ENCODE results near the gene KRT2.
"Not testable (repeated sequence)": the region's sequence is repeated elsewhere in the genome, so short reads cannot be mapped to it uniquely, and the experiment has no call there.

The KRT2 gene

GRCh38 chr12:52683575-52684300, 31.7 kb upstream of the KRT2 start:
- no peak for DNase-seq

DNA sequence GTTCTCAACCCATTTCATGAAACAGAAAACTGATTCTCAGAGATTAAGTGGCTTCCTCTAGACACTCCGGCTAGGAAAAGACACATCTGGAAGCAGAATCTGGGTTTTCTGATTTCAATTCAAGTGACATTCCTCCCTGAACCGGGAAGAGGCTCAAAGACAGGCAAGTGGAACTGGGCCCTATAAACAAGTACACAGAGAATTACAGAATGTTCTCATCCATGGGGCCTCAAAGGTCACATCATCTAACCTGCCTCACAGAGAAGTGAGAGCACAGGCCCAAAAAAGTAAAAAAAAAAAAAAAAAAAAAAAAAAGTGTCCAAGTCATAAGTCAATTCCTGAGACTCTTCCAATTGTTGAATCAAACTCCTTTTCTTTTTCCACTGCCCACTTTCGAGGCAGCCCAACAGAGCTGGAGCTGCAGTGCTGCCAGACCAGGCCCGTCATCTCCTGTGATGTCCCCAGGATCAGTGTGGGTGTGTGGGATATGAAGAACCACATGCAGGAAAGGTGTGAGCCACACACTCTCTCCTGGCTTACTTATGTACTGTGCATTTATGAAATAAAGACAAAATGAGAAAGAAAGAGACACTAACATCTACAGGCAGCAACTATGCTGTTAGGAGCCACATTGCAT, 31.0 kb upstream of the KRT2 start:
- no peak for DNase-seq

DNA sequence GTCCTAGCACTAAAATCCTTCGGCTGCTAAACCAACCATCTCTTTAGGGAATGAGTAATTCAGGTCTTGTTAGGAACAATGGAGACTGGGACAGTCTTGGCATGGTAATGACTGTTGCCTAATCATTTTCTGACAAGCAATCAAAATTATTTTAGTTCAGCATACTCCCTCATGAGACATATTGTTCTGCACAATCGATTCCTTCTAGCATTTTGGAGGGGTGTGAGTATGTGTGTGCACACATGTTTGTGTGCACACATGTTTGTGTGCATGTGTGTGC, 30.3 kb upstream of the KRT2 start:
- no peak for DNase-seq

GRCh38 chr12:52681526-52682380, 29.7 kb upstream of the KRT2 start:
- no peak for DNase-seq

DNA sequence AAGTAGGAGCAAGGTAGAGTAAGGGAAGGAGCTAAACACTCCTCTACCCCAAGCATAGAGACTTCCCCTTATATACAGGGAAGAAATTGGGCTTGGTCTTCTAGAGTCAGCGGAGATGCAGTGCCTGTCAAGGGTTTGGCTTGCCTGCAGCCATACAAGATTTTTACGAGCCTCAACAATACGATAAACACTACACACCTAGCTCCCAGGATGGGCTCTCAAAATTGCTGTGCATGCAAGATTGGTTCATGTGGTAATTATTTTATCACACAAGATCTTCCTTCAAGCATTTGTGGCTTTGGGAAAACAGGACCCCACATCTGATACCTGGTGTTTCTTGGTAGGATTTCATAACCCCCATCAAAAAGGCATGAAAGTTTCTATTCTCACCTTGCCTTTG, 28.4 kb upstream of the KRT2 start, which contains the start of gene KRT1:
Gene KRT1, minus strand, starts transcription at position 45 of the 400 bp plus-strand sequence. CDS start 59 bp downstream, outside the sequence.
- no peak for DNase-seq

- no peak for DNase-seq
Measured at GRCh38 chr12:52679875-52680274, 27.9 kb upstream of the KRT2 start.

GRCh38 chr12:52677671-52678070, 25.7 kb upstream of the KRT2 start:
- no peak for DNase-seq

DNA sequence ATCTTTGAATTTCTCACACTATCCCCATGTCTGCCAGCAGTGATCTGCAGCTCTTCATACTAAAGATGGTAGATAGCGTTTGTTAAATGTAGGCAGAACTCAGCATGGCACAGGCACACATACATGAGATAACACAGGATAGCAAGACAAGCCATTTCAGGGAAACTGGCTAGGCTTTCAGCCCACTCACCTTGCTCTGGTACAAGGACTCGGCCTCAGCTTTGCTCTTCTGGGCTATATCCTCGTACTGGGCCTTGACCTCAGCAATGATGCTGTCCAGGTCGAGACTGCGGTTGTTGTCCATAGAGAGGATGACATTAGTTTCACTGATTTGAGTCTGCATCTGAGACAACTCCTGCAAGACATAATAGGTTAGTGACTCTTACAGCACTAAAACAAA, 25.1 kb upstream of the KRT2 start:
- DNase-seq: no peak

DNA sequence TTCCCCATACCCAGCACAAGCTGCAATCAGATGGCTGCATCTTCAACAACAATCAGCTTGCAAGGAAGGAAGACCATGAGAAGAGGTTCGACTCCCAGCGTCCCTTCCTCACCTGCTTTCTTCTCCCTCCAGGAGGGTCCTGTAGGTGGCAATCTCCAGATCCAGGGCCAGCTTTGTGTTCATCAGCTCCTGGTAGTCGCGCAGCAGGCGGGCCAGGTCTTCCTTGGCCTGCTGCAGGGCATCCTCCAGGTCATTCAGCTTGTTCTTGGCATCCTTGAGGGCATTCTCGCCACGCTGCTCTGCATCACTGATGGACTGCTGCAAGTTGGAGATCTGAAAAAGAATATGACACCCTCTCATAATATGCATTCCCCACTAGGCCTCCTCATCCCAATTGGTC, 24.2 kb upstream of the KRT2 start:
- DNase-seq: no peak

DNA sequence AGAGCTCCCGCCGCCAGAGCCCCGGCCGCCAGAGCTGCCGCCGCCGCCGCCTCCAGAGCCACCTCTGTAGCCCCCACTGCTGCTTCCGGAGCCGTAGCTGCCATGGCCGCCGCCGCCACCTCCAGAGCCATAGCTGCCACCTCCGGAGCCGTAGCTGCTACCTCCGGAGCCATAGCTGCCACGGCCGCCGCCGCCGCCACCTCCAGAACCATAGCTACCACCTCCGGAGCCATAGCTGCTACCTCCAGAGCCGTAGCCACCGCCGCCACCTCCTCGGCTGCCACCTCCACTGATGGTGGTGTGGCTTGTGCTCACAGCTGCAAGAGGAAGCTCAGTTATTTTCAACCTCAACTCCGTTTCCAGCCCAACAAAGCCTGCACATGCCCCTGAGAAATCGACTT, 23.3 kb upstream of the KRT2 start:
- no peak for DNase-seq

GRCh38 chr12:52674433-52674775, 22.4 kb upstream of the KRT2 start:
- no peak for DNase-seq

DNA sequence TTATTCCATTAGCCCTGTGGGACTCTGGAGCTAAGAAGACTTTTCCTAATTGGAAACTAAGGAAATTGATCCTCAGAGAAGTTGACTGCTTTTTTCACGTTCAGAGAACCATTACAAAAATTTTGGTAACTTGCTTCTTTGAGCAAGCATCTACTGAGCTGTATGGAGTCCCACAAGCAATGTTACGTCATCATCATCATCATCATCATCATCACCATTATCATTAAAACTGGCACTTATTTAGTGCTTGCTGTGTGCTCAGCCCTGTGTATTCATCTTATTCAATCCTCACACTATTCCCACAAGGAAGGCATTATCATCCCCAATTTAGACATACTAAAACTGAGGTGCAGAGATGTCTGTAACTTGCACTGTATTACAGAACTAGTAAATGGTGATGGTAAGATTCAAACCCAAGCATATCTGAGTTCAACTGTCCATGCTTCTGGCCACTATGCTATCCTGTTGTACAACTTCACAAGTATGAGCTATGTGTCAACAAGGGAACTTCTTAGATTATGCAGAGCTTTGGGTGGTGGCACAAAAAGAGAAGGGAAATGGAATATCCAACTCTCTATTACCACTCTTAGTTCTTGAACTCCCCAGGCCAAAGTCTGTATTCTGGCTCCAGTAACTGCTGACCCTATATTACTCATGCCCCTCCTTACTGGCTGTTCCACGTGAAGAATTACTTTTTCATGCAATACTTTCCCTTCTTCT, 21.9 kb upstream of the KRT2 start:
- no peak for DNase-seq

DNA sequence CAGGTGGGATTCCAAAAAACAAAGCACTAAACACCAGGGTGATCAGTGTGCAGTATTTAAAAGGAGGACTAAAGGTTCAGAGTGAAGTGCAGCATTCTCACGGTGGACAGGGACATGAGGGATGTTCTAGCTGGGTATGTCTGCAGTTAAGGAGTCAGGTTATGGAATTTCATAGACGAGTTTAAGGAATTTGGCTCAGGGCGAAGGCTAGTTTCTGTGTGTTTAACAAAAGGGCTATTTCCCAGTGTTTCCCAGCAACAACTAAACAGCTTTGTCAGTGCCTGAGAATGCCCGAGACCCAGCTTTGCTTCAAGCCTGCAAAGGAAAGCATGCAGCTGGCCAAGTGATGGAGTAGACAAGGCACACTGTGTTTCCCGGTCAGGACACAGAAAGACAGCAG, 21.2 kb upstream of the KRT2 start:
- DNase-seq: no peak

GRCh38 chr12:52672321-52672933, 20.4 kb upstream of the KRT2 start:
- no peak for DNase-seq

DNA sequence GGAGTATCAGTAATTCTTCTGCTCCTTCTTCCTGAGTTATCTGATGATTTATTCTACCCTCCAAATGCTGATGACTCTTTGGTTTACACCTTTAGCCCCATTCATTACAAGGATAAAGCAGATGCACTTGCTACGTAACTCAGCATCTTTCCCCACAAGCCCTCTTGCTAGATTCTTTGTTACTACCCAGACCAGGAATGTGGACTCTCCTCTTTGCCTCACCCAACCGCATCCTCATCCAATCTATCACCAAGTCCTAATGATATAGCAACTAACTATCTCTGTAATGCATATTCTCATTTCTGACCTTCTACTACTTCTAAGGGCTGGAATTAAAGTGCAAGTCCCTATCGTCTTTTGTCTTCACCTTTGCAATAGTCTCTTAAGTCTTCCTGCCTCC, 18.9 kb upstream of the KRT2 start:
- no peak for DNase-seq

DNA sequence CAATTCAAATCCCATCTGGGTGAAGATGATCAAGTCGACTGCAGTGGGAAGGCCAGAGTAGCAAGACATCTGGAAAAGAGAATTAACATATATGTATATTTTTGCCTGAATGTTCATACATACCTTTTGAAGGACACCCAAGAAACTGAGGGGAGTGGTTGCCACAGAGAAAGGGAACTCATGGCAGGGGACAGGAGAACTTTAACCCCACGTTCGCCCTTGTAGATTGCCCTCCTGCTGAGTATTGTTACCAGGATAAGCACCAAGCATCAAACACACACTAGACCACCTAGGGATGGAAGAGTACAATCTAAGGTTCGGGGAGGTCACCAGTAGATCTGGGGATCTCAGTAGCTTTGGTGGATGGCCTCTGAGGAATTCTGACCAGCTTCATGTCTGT, 18.5 kb upstream of the KRT2 start:
- DNase-seq: no peak

GRCh38 chr12:52669941-52670340, 17.9 kb upstream of the KRT2 start:
- not testable (repeated sequence) for DNase-seq

DNA sequence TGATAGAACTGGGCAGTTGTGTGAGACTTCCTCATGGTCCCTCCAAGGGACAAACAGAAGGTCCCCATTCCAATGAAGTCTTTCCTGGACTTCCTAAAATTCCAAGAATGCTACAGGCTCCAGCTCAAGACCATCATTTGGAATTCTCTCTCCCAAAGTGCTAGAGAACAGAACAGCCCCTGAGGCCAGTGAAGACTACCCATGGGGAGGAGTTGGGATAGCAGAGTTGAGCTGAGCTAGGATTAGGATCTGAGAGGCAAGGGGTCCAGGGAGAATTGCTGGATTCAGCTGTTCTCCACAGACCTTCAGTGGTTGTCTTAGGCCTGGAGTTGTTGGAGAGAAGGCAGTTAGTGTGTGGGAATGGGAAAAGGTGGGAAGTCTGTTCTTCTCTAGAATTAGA, 17.4 kb upstream of the KRT2 start:
- no peak for DNase-seq

DNA sequence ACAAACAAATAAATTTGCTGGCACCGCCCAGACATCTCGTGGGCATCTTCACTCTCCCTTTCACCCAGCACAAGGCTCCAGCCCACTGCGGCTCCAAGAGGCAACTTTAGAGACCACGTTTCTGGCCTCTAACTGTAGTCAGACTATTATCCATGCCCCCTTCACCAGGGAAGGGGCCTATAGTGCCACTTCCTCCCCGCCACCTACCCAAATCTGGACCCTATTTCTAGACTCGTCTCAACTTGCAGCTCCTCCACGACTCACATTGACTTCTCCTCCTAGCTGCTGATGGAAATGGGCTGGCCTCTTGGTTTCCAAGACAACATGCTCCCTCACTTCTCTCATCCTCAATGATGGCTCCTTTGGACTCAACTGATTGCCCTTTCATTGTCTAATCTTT, 15.9 kb upstream of the KRT2 start:
- DNase-seq: no peak

DNA sequence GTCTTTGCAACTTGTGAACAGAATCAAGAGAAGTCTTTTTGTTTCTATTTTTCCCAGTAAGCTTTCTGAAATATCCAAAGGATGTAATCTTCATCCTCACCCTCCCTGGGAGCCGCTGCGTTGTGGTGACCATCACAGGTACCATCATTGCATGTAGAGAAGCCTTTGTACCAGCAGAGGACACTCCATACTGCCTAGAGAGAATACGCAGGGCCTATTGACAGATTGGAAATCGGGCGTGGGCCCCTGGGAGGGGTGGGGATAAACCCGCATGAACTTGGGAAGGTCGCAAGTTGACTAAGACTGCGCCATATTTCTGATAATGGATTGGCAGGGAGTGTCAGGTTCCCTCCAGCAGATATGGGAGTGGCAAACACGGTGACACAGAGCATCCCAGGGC, 15.5 kb upstream of the KRT2 start:
- no peak for DNase-seq

- DNase-seq: no peak
Measured at GRCh38 chr12:52666471-52666870, 14.5 kb upstream of the KRT2 start.

- no peak for DNase-seq
Measured at GRCh38 chr12:52663420-52663819, 11.4 kb upstream of the KRT2 start.

DNA sequence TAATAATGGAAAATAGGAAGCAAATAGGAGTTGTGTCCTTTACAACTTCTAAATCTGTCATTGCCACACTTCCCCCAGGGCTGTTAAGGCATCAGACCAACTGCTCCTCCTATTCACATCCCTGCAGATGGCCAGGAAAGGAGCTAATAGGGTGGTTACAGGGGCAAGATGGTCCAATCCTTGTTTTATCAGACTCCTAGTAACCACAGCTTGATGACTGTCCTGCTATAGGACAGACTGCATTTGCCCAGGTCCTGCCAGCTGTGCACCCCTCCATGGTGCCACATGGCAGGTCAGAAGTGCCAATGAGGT, 10.9 kb upstream of the KRT2 start:
- no peak for DNase-seq
